Ovary (tissue), 3 donors: ENCODE measurements around the gene KYNU.

ENCODE experiments used
- EP300 ChIP-seq: sonication (generic); formaldehyde crosslinking; IDR thresholded peaks from one replicate; pipeline ENCODE4 v1.6.1; 2017; ENCODE audit warnings: antibody characterized with exemption
- POLR2A ChIP-seq: fragments of 450-650 bp; IDR thresholded peaks from one replicate; pipeline ENCODE4 v1.6.1; 2017; ENCODE audit warnings: antibody characterized with exemption, mild to moderate bottlenecking, moderate library complexity
- TF ChIP-seq, protein P1 (sequence below), 3 donors: fragments of 450-650 bp in 2 of 3; fragments of 200-600 bp in 1 of 3; IDR thresholded peaks; one replicate each; pipeline versions ENCODE4 v1.5.1 to v1.8.0; 2016 to 2022; ENCODE audit warnings: antibody characterized with exemption in 3 of 3, mild to moderate bottlenecking in 1 of 3
- donor health status: DM: no; HTN: no; CAD: no.

- TF ChIP-seq, protein P1, sequence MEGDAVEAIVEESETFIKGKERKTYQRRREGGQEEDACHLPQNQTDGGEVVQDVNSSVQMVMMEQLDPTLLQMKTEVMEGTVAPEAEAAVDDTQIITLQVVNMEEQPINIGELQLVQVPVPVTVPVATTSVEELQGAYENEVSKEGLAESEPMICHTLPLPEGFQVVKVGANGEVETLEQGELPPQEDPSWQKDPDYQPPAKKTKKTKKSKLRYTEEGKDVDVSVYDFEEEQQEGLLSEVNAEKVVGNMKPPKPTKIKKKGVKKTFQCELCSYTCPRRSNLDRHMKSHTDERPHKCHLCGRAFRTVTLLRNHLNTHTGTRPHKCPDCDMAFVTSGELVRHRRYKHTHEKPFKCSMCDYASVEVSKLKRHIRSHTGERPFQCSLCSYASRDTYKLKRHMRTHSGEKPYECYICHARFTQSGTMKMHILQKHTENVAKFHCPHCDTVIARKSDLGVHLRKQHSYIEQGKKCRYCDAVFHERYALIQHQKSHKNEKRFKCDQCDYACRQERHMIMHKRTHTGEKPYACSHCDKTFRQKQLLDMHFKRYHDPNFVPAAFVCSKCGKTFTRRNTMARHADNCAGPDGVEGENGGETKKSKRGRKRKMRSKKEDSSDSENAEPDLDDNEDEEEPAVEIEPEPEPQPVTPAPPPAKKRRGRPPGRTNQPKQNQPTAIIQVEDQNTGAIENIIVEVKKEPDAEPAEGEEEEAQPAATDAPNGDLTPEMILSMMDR (IDR thresholded peaks at IDR 0.05): no peak
- TF ChIP-seq POLR2A (no peak), EP300 (no peak)
Observed at GRCh38 chr2:142937347-142937746, 59.9 kb downstream of the KYNU start.
